H1 (cell line): ENCODE results near the gene CTAGE1. TPM values are rescaled to one million over a fixed set of nuclear protein-coding genes. Genes with fewer than 3 reads are reported as not detected.

Source experiments
- ATF2 ChIP-seq: IDR thresholded peaks from 2 replicates; pipeline ENCODE4 v1.6.1; 2012; ENCODE audit warnings: low read length, inconsistent platforms
- JUN ChIP-seq: IDR thresholded peaks from 2 replicates; pipeline ENCODE4 v1.6.1; 2011; ENCODE audit warnings: low read depth, mild to moderate bottlenecking, improper control_type of control experiment, low read length
- KDM5A ChIP-seq: fragments of 200-600 bp; IDR thresholded peaks from 2 replicates; pipeline ENCODE4 v1.7.1; 2012; ENCODE audit warnings: mild to moderate bottlenecking, low read length, inconsistent platforms, mixed read lengths
- POLR2AphosphoS5 ChIP-seq: IDR thresholded peaks from 2 replicates; pipeline ENCODE4 v1.6.1; 2011; ENCODE audit warnings: low read depth, low read length
- SIX5 ChIP-seq: IDR thresholded peaks from 2 replicates; pipeline ENCODE4 v1.6.1; 2011; ENCODE audit warnings: mild to moderate bottlenecking, low read depth, low read length
- polyA plus RNA-seq, 7 experiments: library from polyadenylated mRNA; depleted of rRNA in 3 of 7; stranded (reverse) in 5 of 7; unstranded in 2 of 7; fragments of >200 nt in 5 of 7; fragments of 200-250 nt in 2 of 7; gene quantifications; 1 replicate in 5 of 7; 2 replicates in 1 of 7; 4 replicates in 1 of 7; pipeline versions ENCODE4 v1.2.1 to v1.2.3, GENCODE V29; 2011 to 2013; ENCODE audit warnings: missing spikeins in 2 of 7, mixed read lengths in 2 of 7
- total RNA-seq: library from RNA; stranded (reverse); fragmentation: NEBNext Ultra II Directional; extraction: Animal tissue kit (Norgen Biotek cat#: 25700); gene quantifications from 2 replicates; pipeline ENCODE4 v1.2.1, GENCODE V29; 2021

The CTAGE1 gene
- total and polyA plus RNA-seq, 2 of the 8 experiments (the other 6 are each of a cell fraction or from before 2014, with no cell fraction given): not detected

GRCh38 chr18:22456116-22456480 is 38.4 kb upstream of the CTAGE1 start (continued):
- no peak for TF ChIP-seq ATF2
- TF ChIP-seq JUN: no peak
- TF ChIP-seq SIX5: no peak
- TF ChIP-seq POLR2AphosphoS5: no peak
- no peak for TF ChIP-seq KDM5A
